HL-60 (cell line): ENCODE results near the gene UNC13B.
A peak's percentile ranks its signal among the peaks of the same experiment; 100 is the strongest.

ENCODE experiments used
- DNase-seq, 2 experiments: peaks; one replicate each; pipeline ENCODE4 v3.0.0-alpha.2; 2010 to 2020; ENCODE audit warnings: low read depth in 1 of 2, low spot score in 1 of 2
- H3K27ac ChIP-seq: fragments of 250-450 bp; sonication (Bioruptor Pico); replicated peaks from 2 replicates; pipeline ENCODE4 v1.5.1; 2020; ENCODE audit warnings: mild to moderate bottlenecking, moderate library complexity
- H3K27me3 ChIP-seq: fragments of 250-450 bp; sonication (Bioruptor Pico); 2 replicates; pipeline ENCODE4 v1.5.1; 2021; ENCODE audit warnings: mild to moderate bottlenecking, moderate library complexity; ENCODE audit not compliant: insufficient read depth, poor library complexity, severe bottlenecking
- H3K4me3 ChIP-seq: replicated peaks from 2 replicates; pipeline ENCODE4 v1.5.1; 2011; ENCODE audit warnings: mild to moderate bottlenecking, control low read depth, low read length; ENCODE audit not compliant: insufficient read depth
- GABPA ChIP-seq: IDR thresholded peaks from 2 replicates; pipeline ENCODE4 v1.6.1; 2012; ENCODE audit warnings: low read depth
- POLR2AphosphoS5 ChIP-seq: IDR thresholded peaks from 2 replicates; pipeline ENCODE4 v1.6.1; 2012; ENCODE audit warnings: low read depth
- SPI1 ChIP-seq: IDR thresholded peaks from 2 replicates; pipeline ENCODE4 v1.6.1; 2012; ENCODE audit warnings: low read depth, mild to moderate bottlenecking, borderline replicate concordance
- TF ChIP-seq, protein P1 (sequence below): IDR thresholded peaks from one replicate; pipeline ENCODE4 v1.5.1; 2011; ENCODE audit warnings: low read length, control low read depth, inconsistent platforms; ENCODE audit not compliant: insufficient read depth
- TF ChIP-seq, protein P2 (sequence below): IDR thresholded peaks from 2 replicates; pipeline ENCODE4 v1.6.1; 2012; ENCODE audit warnings: low read depth; ENCODE audit not compliant: insufficient replicate concordance

UNC13B gene

DNA sequence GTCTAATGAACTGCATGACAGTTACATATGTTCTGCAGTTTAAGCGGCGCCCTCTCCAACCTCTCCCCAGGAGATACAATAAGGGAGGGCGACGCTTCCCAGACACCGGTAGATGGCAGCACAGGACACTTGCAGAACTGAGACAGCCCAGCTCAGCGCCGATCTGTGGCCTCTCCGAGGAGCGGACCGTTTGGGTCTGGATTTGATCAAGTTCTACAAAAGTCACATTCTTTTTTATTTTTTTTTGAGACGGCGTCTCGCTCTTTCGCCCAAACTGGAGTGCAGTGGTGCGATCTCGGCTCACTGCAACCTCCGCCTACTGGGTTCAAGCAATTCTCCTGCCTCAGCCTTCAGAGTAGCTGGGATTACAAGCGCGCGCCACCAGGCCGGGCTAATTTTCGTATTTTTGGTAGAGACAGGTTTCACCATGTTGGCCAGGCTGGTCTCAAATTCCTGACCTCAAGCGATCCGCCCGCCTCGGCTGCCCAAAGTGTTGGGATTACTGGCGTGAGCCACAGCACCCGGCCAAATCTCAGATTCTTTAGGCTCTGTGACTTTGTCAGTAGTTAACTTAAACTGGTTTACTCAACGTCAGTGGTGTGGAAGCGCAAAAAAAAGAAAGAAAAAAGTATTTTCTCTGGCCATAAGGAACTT is 44.8 kb upstream of the UNC13B start:
- no peak for TF ChIP-seq GABPA
- TF ChIP-seq, protein P1, sequence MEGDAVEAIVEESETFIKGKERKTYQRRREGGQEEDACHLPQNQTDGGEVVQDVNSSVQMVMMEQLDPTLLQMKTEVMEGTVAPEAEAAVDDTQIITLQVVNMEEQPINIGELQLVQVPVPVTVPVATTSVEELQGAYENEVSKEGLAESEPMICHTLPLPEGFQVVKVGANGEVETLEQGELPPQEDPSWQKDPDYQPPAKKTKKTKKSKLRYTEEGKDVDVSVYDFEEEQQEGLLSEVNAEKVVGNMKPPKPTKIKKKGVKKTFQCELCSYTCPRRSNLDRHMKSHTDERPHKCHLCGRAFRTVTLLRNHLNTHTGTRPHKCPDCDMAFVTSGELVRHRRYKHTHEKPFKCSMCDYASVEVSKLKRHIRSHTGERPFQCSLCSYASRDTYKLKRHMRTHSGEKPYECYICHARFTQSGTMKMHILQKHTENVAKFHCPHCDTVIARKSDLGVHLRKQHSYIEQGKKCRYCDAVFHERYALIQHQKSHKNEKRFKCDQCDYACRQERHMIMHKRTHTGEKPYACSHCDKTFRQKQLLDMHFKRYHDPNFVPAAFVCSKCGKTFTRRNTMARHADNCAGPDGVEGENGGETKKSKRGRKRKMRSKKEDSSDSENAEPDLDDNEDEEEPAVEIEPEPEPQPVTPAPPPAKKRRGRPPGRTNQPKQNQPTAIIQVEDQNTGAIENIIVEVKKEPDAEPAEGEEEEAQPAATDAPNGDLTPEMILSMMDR = peak; percentile 87
- DNase-seq = peak; percentile 76 to 91
- Histone ChIP-seq H3K4me3 (no peak overlapping the region; the same call in 1 of the 2 replicates), H3K27me3 (no peaks in the 10 kb centered on the region), H3K27ac (no peak overlapping the region)

DNA sequence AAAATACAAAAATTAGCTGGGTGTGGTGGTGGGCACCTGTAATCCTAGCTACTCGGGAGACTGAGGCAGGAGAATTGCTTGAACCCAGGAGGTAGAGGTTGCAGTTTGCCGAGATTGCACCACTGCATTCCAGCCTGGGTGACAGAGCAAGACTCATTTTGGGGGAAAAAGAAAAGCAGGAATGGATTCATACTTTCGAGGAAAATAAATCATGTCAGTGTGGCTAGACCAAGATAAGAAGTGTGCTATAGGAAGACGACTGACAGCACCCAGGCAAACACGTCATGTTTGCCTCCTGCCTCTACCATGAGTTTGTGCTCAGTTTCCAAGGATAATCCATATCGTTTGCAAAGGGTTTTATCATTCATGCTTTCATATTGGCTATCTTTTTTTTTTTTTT is 26.9 kb upstream of the UNC13B start:
- TF ChIP-seq SPI1 = no peak
- no peak for TF ChIP-seq POLR2AphosphoS5
- TF ChIP-seq, protein P1 = no peak
- TF ChIP-seq GABPA = no peak
- TF ChIP-seq, protein P2, sequence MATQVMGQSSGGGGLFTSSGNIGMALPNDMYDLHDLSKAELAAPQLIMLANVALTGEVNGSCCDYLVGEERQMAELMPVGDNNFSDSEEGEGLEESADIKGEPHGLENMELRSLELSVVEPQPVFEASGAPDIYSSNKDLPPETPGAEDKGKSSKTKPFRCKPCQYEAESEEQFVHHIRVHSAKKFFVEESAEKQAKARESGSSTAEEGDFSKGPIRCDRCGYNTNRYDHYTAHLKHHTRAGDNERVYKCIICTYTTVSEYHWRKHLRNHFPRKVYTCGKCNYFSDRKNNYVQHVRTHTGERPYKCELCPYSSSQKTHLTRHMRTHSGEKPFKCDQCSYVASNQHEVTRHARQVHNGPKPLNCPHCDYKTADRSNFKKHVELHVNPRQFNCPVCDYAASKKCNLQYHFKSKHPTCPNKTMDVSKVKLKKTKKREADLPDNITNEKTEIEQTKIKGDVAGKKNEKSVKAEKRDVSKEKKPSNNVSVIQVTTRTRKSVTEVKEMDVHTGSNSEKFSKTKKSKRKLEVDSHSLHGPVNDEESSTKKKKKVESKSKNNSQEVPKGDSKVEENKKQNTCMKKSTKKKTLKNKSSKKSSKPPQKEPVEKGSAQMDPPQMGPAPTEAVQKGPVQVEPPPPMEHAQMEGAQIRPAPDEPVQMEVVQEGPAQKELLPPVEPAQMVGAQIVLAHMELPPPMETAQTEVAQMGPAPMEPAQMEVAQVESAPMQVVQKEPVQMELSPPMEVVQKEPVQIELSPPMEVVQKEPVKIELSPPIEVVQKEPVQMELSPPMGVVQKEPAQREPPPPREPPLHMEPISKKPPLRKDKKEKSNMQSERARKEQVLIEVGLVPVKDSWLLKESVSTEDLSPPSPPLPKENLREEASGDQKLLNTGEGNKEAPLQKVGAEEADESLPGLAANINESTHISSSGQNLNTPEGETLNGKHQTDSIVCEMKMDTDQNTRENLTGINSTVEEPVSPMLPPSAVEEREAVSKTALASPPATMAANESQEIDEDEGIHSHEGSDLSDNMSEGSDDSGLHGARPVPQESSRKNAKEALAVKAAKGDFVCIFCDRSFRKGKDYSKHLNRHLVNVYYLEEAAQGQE = no peak
- H3K27me3 ChIP-seq = no peaks in the 10 kb centered on the region
- no peak overlapping the region for H3K27ac ChIP-seq
- no peak overlapping the region for H3K4me3 ChIP-seq
- DNase-seq = no peak

DNA sequence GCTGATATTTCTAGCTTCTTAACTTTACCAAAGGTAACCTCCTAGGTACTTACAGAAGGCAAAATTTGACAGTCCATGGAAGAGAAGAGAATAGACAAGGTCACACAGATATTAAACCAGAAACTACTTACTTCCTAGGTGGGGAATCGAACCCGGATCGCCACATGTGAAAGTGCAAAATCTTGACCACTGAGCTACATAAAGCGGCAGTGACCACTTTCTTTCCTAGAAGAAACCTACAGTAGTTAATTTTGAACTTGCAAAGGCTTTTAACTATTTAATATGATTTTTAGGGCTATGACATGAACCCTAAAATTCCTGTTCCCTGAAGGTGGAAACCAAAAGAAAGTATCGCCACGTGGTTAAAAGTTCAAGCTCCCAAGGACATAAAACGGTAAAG is 25.8 kb upstream of the UNC13B start:
- TF ChIP-seq, protein P2 = no peak
- TF ChIP-seq, protein P1 = no peak
- no peak for TF ChIP-seq POLR2AphosphoS5
- no peak for TF ChIP-seq SPI1
- TF ChIP-seq GABPA = no peak
- no peak for DNase-seq
- Histone ChIP-seq H3K27me3 (no peaks in the 10 kb centered on the region), H3K27ac (no peak overlapping the region), H3K4me3 (no peak overlapping the region)

DNA sequence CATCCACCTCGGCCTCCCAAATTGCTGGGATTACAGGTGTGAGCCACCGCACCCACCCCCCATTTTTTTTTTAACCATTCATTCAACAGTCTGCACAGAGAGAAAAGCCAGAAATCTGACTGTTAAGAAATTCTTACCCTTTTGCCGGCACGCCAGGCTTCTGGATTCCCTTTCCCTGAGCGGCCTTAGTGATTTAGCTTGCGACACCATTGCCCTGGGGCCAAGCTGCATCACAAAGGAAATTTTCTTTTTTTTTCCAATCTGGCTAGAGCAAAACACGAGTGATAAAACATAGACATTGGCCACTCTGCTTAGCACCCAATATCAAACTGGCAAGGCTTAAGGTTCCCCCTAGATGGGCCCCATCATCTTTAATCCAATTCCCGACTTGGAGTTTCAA is 24.9 kb upstream of the UNC13B start:
- H3K27ac ChIP-seq = no peak overlapping the region
- DNase-seq = no peak
- H3K27me3 ChIP-seq = no peaks in the 10 kb centered on the region
- H3K4me3 ChIP-seq = no peak overlapping the region
- no peak for TF ChIP-seq POLR2AphosphoS5
- TF ChIP-seq GABPA = no peak
- TF ChIP-seq, protein P1 = no peak
- TF ChIP-seq, protein P2 = no peak
- no peak for TF ChIP-seq SPI1
